HG03045 (cell line): ENCODE data around the gene GZMM.
"Not testable (repeated sequence)": the region's sequence is repeated elsewhere in the genome, so short reads cannot be mapped to it uniquely, and the experiment has no call there.

Experiments used
- ATAC-seq: cut with Tn5 transposase; IDR thresholded peaks from one replicate; pipeline ENCODE4 v1.9.1; 2021; ENCODE audit warnings: mild to moderate bottlenecking, moderate library complexity; ENCODE audit not compliant: unreplicated experiment

The GZMM gene

GRCh38 chr19:580274-580835 is 36.5 kb downstream of the GZMM start:
- ATAC-seq, result no peak

- no peak for ATAC-seq
Observed at GRCh38 chr19:581399-582111, 37.7 kb downstream of the GZMM start.

DNA sequence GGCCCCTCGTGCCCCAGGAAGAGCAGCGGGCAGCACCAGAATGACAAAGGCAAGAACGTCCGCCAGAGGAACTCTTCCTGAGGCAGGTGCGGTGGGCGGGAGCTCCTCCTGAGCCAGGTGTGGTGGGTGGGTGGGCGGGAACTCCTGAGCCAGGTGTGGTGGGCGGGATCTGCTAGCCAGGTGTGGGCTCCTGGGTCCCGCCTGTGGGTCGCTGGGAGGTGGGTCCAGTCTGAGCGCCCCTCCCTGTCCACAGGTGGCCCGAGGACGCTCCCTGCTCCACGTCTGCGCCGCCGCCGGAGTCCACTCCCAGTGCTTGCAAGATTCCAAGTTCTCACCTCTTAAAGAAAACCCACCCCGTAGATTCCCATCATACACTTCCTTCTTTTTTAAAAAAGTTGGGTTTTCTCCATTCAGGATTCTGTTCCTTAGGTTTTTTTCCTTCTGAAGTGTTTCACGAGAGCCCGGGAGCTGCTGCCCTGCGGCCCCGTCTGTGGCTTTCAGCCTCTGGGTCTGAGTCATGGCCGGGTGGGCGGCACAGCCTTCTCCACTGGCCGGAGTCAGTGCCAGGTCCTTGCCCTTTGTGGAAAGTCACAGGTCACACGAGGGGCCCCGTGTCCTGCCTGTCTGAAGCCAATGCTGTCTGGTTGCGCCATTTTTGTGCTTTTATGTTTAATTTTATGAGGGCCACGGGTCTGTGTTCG is 38.8 kb downstream of the GZMM start:
- no peak for ATAC-seq

- no peak for ATAC-seq
Observed at GRCh38 chr19:583198-583967, 39.5 kb downstream of the GZMM start.

- no peak for ATAC-seq
Observed at GRCh38 chr19:583968-584239, 40.1 kb downstream of the GZMM start.

DNA sequence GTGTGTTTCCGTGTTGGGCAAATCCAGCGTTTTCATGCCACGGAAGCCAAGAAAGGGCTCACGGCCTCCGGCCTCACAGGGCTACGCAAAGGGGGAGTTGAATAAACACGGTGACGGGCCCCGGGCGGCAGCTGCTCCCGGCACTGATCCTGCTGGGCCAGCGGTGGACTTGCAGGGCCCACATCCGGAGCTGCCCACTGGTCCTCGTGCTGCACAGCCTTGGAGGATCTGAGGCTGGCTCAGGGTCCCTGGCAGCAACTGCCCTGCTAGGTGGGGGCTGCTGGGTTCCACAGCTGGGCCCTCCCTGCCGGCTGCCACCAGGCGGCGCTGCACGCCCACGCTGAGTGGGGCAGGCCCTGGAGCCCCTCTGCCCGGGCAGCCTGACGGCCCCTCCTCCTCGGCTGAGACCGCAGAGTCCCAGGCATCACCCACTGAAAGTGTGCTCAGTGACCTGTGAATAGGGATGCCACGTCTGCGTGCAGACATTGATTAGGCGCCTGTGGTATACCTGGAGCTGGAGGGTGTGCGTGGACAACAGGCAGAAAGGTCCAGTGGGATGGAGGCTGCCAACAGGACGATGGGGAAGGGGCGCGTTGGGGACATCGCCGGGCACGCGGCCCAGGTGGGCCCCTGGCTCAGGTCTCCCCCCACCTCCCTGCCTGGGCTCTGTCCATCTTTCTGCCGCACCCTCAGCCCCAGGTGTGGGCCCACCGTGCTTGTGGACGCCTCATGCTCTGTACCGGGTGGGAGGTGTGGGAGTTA is 40.6 kb downstream of the GZMM start:
- ATAC-seq, result no peak

GRCh38 chr19:585146-585545 is 41.3 kb downstream of the GZMM start:
- not testable (repeated sequence) for ATAC-seq

- ATAC-seq, result no peak
Observed at GRCh38 chr19:585551-586110, 41.8 kb downstream of the GZMM start.

DNA sequence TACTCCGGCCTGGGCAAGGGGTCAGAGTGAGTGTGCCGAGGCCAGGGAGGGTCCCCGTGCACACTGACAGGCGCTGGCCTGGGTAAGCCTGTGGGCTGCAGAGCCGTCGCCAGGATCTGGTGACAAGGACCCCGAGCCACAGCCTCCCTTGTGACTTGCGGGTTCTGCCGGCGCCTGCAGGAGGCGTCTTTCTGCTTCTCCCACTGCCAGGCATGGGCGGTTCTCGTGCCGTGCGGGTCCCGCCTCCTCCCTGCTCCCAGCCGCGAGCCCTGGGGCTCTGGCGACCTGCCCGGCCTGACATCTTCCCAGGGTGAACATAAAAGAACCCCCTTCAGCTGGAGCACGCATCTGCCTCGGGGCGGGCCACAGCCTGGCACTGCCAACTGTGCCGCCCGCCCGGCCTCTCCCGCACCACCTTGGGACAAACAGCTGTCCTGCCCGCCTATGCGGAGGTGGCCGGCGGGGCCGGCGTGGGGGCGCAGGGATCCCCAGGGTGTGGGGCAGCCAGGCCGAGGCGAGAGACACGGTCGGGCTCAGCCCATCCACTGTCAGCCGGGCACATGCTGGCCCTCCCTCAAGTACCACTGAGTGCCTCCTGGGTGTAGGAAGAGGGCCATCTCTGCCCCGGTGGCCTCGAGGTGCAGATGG is 44.4 kb downstream of the GZMM start:
- no peak for ATAC-seq

- no peak for ATAC-seq
Observed at GRCh38 chr19:588741-589692, 45.2 kb downstream of the GZMM start.

- ATAC-seq, result no peak
Observed at GRCh38 chr19:589693-590395, 46.0 kb downstream of the GZMM start, which contains the start of gene HCN2. TSS of gene HCN2 (plus strand) at chr19:589881. CDS start at chr19:589946, 65 bp downstream.

- ATAC-seq, result no peak
Observed at GRCh38 chr19:590396-590745, 46.5 kb downstream of the GZMM start.

GRCh38 chr19:590750-591098 is 46.9 kb downstream of the GZMM start:
- no peak for ATAC-seq

GRCh38 chr19:591099-591958 is 47.5 kb downstream of the GZMM start:
- no peak for ATAC-seq

DNA sequence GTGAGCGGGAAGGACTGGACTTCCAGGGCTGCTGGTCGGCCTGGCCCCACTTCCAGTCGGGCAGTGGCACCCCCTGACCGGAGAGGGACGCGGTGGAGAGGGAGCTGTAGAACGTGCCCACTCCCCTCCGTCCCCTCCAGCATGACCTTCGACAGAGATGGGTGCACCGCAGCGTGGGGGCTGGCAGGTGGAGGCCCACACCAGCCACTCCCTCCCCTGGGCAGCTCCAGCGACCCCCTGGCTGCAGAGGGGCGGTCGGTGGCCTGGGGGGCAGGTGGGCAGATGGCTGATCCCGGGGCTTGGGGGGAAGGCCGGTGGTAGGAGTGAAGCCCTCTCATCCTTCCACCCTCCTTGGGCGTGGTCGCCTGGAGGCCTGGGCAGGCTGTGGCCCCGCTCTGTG is 48.2 kb downstream of the GZMM start:
- ATAC-seq, result no peak

DNA sequence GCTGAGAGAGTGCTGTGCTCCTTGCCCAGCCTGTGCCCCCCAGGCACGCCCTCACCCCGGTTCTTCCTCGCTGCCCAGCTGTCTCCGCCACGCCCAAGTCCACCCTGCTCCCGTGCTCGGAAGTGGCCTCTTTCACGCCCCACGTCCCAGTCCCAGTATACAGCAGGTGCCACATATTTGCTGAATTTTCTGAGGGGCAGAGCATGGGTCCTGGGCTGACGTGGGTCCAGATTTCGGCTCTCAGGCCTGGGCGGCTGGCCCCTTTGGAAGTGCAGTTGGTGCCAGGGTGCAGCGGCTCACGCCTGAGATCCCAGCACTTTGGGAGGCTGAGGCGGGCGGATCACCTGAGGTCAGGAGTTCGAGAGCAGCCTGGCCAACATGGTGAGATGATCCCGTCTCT is 49.2 kb downstream of the GZMM start:
- no peak for ATAC-seq

- no peak for ATAC-seq
Observed at GRCh38 chr19:593505-593904, 49.7 kb downstream of the GZMM start.
